Mammary epithelial cell (primary cell): Measurements from ENCODE around the gene SCAF1.

Experiments used
- CTCF ChIP-seq, 2 donors: IDR thresholded peaks in 1 of 2; conservative IDR thresholded peaks in 1 of 2; 2 replicates each; pipeline ENCODE4 v1.5.1; 2011 to 2012; ENCODE audit warnings: inconsistent platforms in 2 of 2, low read length in 2 of 2, mild to moderate bottlenecking in 2 of 2, control low read depth in 1 of 2, low read depth in 1 of 2; ENCODE audit not compliant: insufficient read depth in 1 of 2; ENCODE audit errors: extremely low read depth in 1 of 2
- EZH2 ChIP-seq: IDR thresholded peaks from 2 replicates; pipeline ENCODE4 v1.6.1; 2012; ENCODE audit warnings: low read length, inconsistent platforms, borderline replicate concordance

- TF ChIP-seq CTCF (conservative IDR thresholded peaks at IDR 0.05 in 1 of 2, IDR thresholded peaks at IDR 0.05 in 1 of 2; ENCODE audit: extremely low read depth in 1 of 2, insufficient read depth in 1 of 2, low read depth in 1 of 2, low read length in 2 of 2) (no peak), EZH2 (no peak)
Observed at GRCh38 chr19:49656456-49657109, 14.6 kb downstream of the SCAF1 start.
